Sigmoid colon (tissue), 4 donors: ENCODE data around the gene RNF180.

Source experiments
- POLR2A ChIP-seq, 2 donors: fragments of 450-650 bp; IDR thresholded peaks; one replicate each; pipeline ENCODE4 v1.6.1; 2016; ENCODE audit warnings: antibody characterized with exemption in 2 of 2, mild to moderate bottlenecking in 2 of 2, moderate library complexity in 2 of 2
- POLR2AphosphoS5 ChIP-seq, 4 donors: sonication (generic); formaldehyde crosslinking; IDR thresholded peaks; one replicate each; pipeline ENCODE4 v1.6.1; 2017; ENCODE audit warnings: antibody characterized with exemption in 4 of 4
- TF ChIP-seq, protein P1 (sequence below), 4 experiments: fragments of 450-650 bp in 3 of 4; fragments of 200-600 bp in 1 of 4; IDR thresholded peaks; one replicate each; pipeline ENCODE4 v1.5.1; 2016 to 2019; ENCODE audit warnings: antibody characterized with exemption in 4 of 4, mild to moderate bottlenecking in 3 of 4, moderate library complexity in 2 of 4

DNA sequence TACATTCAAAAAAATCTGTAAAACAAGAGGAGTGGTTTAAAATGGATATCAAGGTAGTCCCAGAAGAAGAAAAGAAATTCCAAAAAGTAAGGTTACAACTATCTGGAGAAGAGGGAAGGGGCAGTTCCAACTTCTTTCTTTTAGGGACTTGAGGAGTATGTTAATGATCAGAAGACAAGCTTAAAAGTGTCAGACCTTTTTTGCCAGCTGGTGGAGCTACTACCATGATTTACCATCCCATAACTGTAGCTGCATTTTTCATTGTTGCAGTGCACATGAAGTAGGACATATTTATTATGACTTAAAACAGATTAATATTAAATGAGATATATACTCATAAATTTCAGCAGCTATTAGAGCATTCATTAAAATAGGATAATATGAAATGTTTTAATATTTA is 181.7 kb downstream of the RNF180 start:
- TF ChIP-seq, protein P1, sequence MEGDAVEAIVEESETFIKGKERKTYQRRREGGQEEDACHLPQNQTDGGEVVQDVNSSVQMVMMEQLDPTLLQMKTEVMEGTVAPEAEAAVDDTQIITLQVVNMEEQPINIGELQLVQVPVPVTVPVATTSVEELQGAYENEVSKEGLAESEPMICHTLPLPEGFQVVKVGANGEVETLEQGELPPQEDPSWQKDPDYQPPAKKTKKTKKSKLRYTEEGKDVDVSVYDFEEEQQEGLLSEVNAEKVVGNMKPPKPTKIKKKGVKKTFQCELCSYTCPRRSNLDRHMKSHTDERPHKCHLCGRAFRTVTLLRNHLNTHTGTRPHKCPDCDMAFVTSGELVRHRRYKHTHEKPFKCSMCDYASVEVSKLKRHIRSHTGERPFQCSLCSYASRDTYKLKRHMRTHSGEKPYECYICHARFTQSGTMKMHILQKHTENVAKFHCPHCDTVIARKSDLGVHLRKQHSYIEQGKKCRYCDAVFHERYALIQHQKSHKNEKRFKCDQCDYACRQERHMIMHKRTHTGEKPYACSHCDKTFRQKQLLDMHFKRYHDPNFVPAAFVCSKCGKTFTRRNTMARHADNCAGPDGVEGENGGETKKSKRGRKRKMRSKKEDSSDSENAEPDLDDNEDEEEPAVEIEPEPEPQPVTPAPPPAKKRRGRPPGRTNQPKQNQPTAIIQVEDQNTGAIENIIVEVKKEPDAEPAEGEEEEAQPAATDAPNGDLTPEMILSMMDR (IDR thresholded peaks at IDR 0.05) = no peak
- TF ChIP-seq POLR2AphosphoS5 (IDR thresholded peaks at IDR 0.05) = no peak
- TF ChIP-seq POLR2A (IDR thresholded peaks at IDR 0.05) = no peak
